HepG2 (cell line): ENCODE data around the gene SUN1.

ENCODE experiments used
- BRCA1 ChIP-seq: sonication (generic); formaldehyde crosslinking; IDR thresholded peaks from 2 replicates; pipeline ENCODE4 v1.4.0; 2020; ENCODE audit warnings: missing genetic modification reagents
- HHEX ChIP-seq: IDR thresholded peaks from 2 replicates; pipeline ENCODE4 v1.6.1; 2016; ENCODE audit warnings: control low read depth
- SIN3A ChIP-seq: IDR thresholded peaks from 2 replicates; pipeline ENCODE4 v1.6.1; 2011; ENCODE audit warnings: low read depth, mild to moderate bottlenecking, control low read depth, low read length, borderline replicate concordance
- SMARCE1 ChIP-seq: fragments of 450-650 bp; IDR thresholded peaks from 2 replicates; pipeline ENCODE4 v1.6.1; 2017; ENCODE audit warnings: borderline replicate concordance
- SOX13 ChIP-seq, 3 experiments: fragments of 450-650 bp in 1 of 3; sonication (generic) in 1 of 3; formaldehyde crosslinking in 1 of 3; IDR thresholded peaks in 2 of 3; conservative IDR thresholded peaks in 1 of 3; 2 replicates each; pipeline versions ENCODE4 v1.5.0 to v1.6.1; 2016 to 2020; ENCODE audit warnings: antibody characterized with exemption in 1 of 3, mild to moderate bottlenecking in 1 of 3, missing compliant biosample characterization in 1 of 3, missing genetic modification reagents in 1 of 3, moderate library complexity in 1 of 3
- TRIM24 ChIP-seq: sonication (generic); formaldehyde crosslinking; IDR thresholded peaks from 2 replicates; pipeline ENCODE4 v1.8.0; 2022; ENCODE audit warnings: mild to moderate bottlenecking, missing genetic modification reagents
- U2AF2 ChIP-seq: fragments of 200-400 bp; formaldehyde crosslinking; IDR thresholded peaks from 2 replicates; pipeline ENCODE4 v1.6.1; 2017; ENCODE audit warnings: low read depth, mild to moderate bottlenecking, low read length
- ZBTB20 ChIP-seq: sonication (generic); formaldehyde crosslinking; IDR thresholded peaks from 2 replicates; pipeline ENCODE4 v1.8.1; 2023; ENCODE audit warnings: missing genetic modification reagents, low read depth, mild to moderate bottlenecking, borderline replicate concordance
- ZNF746 ChIP-seq: sonication (generic); formaldehyde crosslinking; IDR thresholded peaks from 2 replicates; pipeline ENCODE4 v1.8.0; 2022; ENCODE audit warnings: mild to moderate bottlenecking, missing genetic modification reagents
- ZNF761 ChIP-seq: sonication (generic); formaldehyde crosslinking; conservative IDR thresholded peaks from 2 replicates; pipeline ENCODE4 v1.4.0; 2020; ENCODE audit warnings: mild to moderate bottlenecking, missing genetic modification reagents
- ZNF766 ChIP-seq: sonication (generic); formaldehyde crosslinking; IDR thresholded peaks from 2 replicates; pipeline ENCODE4 v1.5.0; 2020; ENCODE audit warnings: missing genetic modification reagents, borderline replicate concordance
- ZUFSP ChIP-seq: sonication (generic); formaldehyde crosslinking; IDR thresholded peaks from 2 replicates; pipeline ENCODE4 v1.9.0; 2021; ENCODE audit warnings: missing genetic modification reagents, mild to moderate bottlenecking, borderline replicate concordance

GRCh38 chr7:908159-908581 lies 75.9 kb downstream of the SUN1 start:
- TF ChIP-seq ZBTB20 (CRISPR knock-in tag) (no peak), ZNF746 (CRISPR knock-in tag) (no peak), ZNF766 (CRISPR knock-in tag) (no peak), ZUFSP (CRISPR knock-in tag) (no peak), U2AF2 (no peak), BRCA1 (CRISPR knock-in tag) (no peak), SOX13 (IDR thresholded peaks at IDR 0.05) (no peak), SOX13 (CRISPR knock-in tag; conservative IDR thresholded peaks at IDR 0.05 in 1 of 2, IDR thresholded peaks at IDR 0.05 in 1 of 2) (no peak), SIN3A (no peak), HHEX (no peak), ZNF761 (CRISPR knock-in tag) (no peak), TRIM24 (CRISPR knock-in tag) (no peak), SMARCE1 (no peak)
